Measurements from ENCODE around the gene FOXP1.

Gene FOXP1

DNA sequence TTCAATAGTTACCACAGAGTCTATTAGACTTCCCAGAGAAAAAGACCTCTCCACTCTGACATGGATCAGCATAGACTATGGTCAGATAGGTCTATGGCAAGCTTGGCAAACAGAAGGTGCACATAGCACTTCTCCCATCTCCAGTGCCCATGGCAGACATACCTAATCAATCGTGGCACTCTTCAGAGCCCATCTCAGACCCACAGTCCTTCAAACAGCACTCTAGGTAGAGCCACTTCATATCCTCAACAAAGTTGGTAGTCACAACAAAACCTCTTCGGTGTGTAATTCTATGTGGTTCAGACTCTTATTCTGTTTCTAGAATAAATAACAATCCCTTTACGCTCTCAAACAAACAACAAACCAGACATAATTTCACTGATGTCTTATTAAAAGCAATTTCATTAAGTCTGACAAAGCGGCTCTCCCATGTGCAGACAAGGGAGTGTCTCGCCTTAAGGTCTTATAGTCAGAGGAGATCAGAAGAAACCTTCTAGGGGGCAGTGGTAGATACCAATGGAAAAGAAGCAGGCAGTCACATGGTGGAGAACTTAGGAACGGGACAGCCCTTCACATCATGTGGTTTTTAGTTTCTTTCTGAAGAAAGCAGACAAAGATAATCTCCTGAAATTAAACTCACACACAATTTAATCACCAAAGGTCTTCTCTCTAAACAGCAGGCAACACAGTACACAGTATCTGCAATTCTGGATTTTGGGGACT is 483.4 kb downstream of the FOXP1 start:
- no peak for DNase-seq (ENCODE audit: low read depth)

DNA sequence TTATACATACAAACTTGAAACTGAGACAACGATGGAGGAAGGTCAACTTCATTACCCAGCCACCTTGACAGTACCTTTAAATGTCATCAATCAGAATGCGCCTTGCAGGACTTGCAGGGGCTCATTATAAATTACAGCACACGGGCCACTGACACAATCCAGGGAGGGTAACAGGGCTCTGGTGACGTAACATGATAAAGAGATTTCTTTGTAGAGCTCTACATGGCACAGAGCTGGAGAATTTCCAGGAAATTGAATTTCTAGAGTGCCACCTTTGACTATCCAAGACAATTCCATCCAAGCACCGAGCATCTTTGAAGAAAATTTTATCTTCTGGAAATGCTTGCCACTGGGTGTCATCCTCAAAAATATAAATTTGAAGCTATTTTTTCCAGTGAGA is 486.0 kb downstream of the FOXP1 start:
- no peak for DNase-seq (ENCODE audit: low read depth)

- no peak for DNase-seq (ENCODE audit: low read depth)
Measured at GRCh38 chr3:71095511-71096291, 487.8 kb downstream of the FOXP1 start.

- no peak for DNase-seq (ENCODE audit: low read depth)
Measured at GRCh38 chr3:71094658-71095209, 488.8 kb downstream of the FOXP1 start.

- no peak for DNase-seq (ENCODE audit: low read depth)
Measured at GRCh38 chr3:71092665-71093064, 490.9 kb downstream of the FOXP1 start.

- DNase-seq (ENCODE audit: low read depth) = no peak
Measured at GRCh38 chr3:71090207-71090606, 493.3 kb downstream of the FOXP1 start.

GRCh38 chr3:71089271-71089847 is 494.2 kb downstream of the FOXP1 start:
- DNase-seq (ENCODE audit: low read depth) = no peak

DNA sequence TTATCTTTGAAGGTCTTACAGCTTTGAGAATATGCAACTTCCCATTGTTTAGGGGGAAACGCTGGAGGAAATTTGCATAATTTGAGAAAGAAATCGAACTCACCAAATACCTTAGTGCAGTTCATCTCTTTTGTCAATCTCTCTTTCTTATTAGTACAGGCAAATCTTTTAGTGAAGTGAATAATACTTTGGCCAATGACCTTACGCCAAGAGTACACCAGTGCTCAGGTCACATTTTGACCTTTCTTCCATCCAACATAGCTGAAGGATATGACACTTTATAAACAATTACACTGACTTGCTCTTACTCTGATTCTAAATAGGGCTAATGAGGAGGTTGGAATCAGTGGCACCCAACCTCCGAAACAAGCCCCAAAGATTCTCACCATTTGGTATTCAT is 494.8 kb downstream of the FOXP1 start:
- no peak for DNase-seq (ENCODE audit: low read depth)

DNA sequence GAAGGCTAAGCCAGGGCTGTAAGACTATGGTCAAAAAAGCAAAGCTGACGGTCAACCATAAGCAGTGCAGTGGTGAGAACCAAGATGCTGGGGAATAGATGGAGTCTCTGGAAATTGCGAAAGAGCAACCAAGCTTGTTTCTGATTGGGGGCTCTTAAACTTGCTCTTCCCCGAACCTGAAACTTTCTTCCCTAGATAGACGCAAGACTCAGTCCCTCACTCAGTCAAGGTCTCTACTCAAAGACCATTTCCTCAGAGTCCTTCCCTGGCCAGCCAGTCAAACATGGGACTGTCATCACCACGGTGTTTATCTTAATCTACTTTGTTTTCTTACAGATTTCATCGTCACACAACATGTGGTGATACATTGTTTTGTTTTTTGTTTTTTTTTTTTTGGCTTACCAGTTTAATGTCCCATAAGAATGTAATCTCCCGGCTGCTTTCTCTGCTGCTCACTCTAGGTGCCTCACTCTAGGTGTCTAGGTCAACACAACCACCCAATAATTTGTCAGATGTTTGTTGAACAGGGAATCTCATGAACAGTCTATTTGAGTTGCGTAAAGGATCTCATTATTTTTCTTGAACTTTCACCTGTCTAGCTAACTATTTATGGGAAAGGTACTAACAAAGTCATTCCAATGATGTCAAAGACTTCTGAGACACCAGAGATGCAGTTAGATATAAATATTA is 495.4 kb downstream of the FOXP1 start:
- no peak for DNase-seq (ENCODE audit: low read depth)

DNA sequence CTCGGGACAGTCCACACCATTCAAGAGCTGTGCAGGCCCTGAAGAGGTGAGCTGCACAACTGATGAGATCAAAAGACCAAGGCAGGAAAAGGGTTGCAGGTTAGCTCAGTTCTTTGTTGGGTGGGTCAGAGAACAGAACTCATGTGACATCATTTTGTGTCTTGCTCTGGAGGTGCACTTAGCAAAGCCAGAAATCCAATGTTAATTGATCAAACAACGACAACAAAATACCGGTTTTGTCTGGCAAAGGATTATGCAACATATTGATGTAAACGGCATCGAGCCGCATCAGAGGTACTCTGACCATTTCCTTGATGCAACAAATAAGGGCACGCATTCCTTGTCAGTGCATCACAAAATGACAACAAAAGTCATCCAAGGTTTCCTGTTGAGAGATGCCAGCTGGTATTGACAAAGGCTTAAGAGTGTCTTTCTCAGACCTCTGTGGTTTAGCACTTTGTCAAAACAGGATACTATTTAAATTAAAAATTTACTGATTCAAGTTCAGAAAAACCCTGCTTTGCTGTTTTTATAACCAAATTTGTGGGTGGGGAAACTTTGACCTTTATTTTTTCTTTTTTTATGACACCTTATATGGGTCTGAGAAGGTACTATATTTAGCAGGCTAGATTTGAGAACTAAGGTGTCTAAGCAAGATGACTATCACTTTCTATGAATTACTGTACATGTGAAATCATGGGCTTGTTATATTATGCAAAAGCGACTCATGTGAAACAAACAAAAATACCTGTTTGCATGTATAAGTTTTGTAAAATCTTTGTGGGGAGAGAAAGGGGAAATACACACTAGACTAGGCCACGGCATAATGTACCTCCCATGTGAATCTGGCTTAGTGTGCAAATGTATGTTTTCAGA is 496.1 kb downstream of the FOXP1 start:
- DNase-seq (ENCODE audit: low read depth) = no peak

- no peak for DNase-seq (ENCODE audit: low read depth)
Measured at GRCh38 chr3:71086777-71087142, 496.8 kb downstream of the FOXP1 start.

DNA sequence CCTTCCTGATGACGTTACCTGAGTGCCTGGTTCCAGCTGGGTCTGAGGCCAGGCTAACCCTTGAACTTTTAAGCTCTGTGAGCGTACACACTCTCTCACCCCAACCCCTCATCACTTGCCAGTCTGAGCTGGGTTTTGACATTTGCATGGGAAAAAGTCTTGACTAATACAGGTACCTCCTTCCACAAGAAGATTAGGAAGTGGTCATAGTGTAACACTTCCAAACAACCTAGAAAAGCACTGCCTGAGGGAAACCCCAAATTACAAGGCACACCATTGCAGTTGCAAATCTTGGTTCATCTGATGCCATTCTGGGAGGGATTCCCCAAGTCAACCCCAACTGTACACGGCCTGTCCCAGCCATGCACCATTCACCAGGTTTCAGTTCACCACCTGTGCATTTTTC is 499.8 kb downstream of the FOXP1 start:
- no peak for DNase-seq (ENCODE audit: low read depth)

DNA sequence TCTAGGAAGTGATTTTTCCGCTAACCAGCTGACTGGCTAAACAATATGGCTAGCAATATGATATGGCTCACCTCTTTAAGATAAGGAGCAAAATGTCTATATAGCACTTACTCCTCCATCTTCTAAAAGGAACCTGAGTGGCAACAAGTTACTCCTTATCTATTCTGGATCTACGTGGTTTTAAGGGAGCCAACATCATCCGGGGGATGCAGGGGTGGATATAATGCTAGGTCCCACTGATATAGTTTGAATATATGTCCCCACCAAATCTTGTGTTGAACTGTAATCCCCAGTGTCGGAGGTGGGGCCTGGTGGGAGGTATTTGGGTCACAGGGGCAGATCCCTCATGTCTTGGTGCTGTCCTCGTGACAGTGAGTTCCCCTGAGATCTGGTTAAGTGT is 500.7 kb downstream of the FOXP1 start:
- no peak for DNase-seq (ENCODE audit: low read depth)

DNA sequence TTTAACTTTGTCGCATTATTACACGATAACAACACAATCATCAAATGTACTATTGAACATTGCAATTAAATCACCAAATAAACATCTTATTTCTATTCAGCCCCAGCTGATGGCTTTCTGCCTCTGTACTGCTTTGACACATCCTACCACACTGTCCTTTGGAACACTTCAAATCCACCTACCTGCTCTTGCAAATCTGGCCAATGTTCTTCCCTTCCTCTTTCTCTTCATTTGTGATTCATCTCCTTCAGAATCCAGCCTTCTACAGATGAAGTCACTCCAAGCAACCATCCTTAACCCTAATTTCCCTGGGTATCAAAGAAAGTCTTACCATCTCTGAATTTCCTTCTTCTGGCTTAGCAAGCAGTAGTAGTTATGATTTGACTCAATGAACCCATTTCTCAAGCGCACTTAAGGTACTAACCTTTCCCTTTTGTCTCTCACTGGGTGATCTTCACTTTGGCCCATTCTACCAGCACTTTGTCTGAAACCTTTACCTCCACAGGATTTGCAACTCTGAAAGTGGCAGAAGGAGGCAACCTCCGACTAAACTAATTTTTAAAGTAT is 502.9 kb downstream of the FOXP1 start:
- DNase-seq (ENCODE audit: low read depth) = no peak

GRCh38 chr3:71078723-71079525 is 504.6 kb downstream of the FOXP1 start:
- DNase-seq (ENCODE audit: low read depth) = no peak

DNA sequence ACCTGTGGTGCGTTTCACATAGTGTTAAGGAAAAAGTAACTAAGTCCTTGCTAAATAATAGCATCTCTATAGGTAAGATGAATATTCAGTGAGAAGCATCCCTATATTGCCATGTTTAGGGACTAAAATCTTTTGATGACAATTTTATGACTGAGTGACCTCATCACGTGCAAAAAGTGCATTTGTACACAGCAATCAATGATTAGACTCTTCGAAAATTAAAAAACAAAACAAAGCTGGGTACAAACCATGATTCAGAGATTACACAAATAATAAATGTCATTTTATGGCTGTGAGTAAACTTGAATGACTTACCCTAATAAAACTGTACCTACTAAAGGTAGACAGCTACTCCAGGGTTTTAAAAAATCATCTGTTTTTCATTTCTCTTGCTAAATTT is 505.3 kb downstream of the FOXP1 start:
- no peak for DNase-seq (ENCODE audit: low read depth)

GRCh38 chr3:71077070-71077469 is 506.5 kb downstream of the FOXP1 start:
- no peak for DNase-seq (ENCODE audit: low read depth)

DNA sequence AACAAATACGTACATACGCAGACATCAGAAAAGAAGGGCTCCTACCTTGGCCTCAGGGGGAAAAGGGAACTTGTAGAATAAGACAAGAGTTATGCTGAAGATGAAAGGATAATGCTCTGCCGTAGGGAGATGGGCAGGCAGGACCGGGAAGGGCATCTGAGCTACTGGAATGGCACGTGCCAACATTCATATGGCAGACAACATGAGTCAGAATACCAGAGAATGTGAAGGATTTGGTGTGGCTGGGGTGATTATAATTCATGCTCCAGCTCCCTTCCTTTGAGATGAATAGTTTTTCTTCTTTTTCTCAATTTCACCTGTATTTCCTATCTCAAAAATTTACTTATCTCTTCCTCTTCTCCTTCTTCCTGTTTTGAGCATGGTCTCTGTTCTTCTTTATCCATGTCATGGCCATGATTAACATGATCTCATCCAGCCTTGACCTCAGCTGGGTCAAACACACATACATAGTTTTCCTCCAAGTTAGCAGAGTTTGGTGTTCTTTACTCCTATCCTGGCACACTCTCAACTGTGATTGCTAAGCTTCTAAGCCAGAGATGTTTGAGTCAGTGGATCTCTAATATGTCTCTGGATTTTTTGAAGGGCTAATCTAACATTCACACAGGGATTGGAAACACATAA is 507.0 kb downstream of the FOXP1 start:
- no peak for DNase-seq (ENCODE audit: low read depth)

DNA sequence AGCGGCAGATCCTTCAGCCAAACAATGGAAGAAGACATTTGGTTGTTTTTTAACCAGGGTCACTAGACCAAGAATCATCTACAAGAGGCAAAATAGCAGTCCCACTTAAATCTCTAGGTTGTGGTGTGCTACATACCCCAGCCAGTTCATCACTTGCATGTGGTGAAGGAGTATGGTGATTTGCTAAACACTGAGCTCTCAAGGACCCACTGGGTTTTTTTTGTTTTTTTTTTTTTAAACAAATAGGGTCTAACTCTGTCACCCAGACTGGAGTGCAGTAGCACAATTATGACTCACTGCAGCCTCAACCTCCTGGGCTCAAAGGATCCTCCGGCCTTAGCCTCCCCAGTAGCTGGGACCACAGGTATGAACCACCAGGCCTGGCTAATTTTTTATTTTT is 508.0 kb downstream of the FOXP1 start:
- no peak for DNase-seq (ENCODE audit: low read depth)

GRCh38 chr3:71074423-71074822 is 509.1 kb downstream of the FOXP1 start:
- no peak for DNase-seq (ENCODE audit: low read depth)

Data from stimulated activated CD8-positive, alpha-beta memory T cell treated with anti-CD3 and anti-CD28 coated beads, Interleukin-4, amount 100 ng/mL, for 24 hours (primary cell).